ENCODE measurements around the gene RGS3.

The RGS3 gene

GRCh38 chr9:113590389-113590788 lies 126.9 kb downstream of the RGS3 start:
- Histone ChIP-seq H3K9ac (ENCODE audit: low read length) (no peak overlapping the region), H3K9me3 (ENCODE audit: insufficient read depth, low read length) (no peaks in the 10 kb centered on the region), H2AFZ (ENCODE audit: low read depth, low read length) (no peak overlapping the region), H3K4me1 (ENCODE audit: low read length) (peaks cover 45% of the 10 kb centered on the region), H3K4me2 (ENCODE audit: low read length) (no peak overlapping the region), H3K36me3 (replicated peaks; ENCODE audit: low read depth, low read length) (peaks cover 18% of the 10 kb centered on the region), H3K27ac (ENCODE audit: low read length) (no peak overlapping the region), H3K79me2 (ENCODE audit: low read length) (peaks cover 16% of the 10 kb centered on the region), H3K4me3 (ENCODE audit: low read length) (no peak overlapping the region), H3K27me3 (ENCODE audit: low read depth, low read length) (no peaks in the 10 kb centered on the region), H4K20me1 (ENCODE audit: insufficient read depth, low read length) (no peaks in the 10 kb centered on the region; the same call in 1 of the 2 replicates)
- TF ChIP-seq EZH2phosphoT487 (IDR thresholded peaks at IDR 0.05; ENCODE audit: low read depth): no peak
- no peak for TF ChIP-seq CTCF (IDR thresholded peaks at IDR 0.05; ENCODE audit: low read depth, low read length)

GRCh38 chr9:113590991-113591898 lies 127.7 kb downstream of the RGS3 start:
- Histone ChIP-seq H3K79me2 (ENCODE audit: low read length) (peaks cover 20% of the 10 kb centered on the region), H3K4me1 (ENCODE audit: low read length) (peaks cover 47% of the 10 kb centered on the region), H3K9me3 (ENCODE audit: insufficient read depth, low read length) (no peaks in the 10 kb centered on the region), H4K20me1 (ENCODE audit: insufficient read depth, low read length) (no peaks in the 10 kb centered on the region), H3K36me3 (replicated peaks; ENCODE audit: low read depth, low read length) (peaks cover 20% of the 10 kb centered on the region), H2AFZ (ENCODE audit: low read depth, low read length) (no peak overlapping the region; the same call in 1 of the 2 replicates), H3K9ac (ENCODE audit: low read length) (no peak overlapping the region), H3K27me3 (ENCODE audit: low read depth, low read length) (no peaks in the 10 kb centered on the region), H3K27ac (ENCODE audit: low read length) (no peak overlapping the region), H3K4me3 (ENCODE audit: low read length) (no peak overlapping the region), H3K4me2 (ENCODE audit: low read length) (no peak overlapping the region)
- TF ChIP-seq CTCF (IDR thresholded peaks at IDR 0.05; ENCODE audit: low read depth, low read length) (peak; percentile 97), EZH2phosphoT487 (IDR thresholded peaks at IDR 0.05; ENCODE audit: low read depth) (no peak)

- TF ChIP-seq EZH2phosphoT487 (IDR thresholded peaks at IDR 0.05; ENCODE audit: low read depth) (no peak), CTCF (IDR thresholded peaks at IDR 0.05; ENCODE audit: low read depth, low read length) (no peak)
- Histone ChIP-seq H3K9me3 (ENCODE audit: insufficient read depth, low read length) (no peaks in the 10 kb centered on the region), H3K4me1 (ENCODE audit: low read length) (peaks cover 47% of the 10 kb centered on the region), H3K36me3 (replicated peaks; ENCODE audit: low read depth, low read length) (peaks cover 28% of the 10 kb centered on the region), H2AFZ (ENCODE audit: low read depth, low read length) (no peak overlapping the region), H4K20me1 (ENCODE audit: insufficient read depth, low read length) (no peaks in the 10 kb centered on the region), H3K4me3 (ENCODE audit: low read length) (no peak overlapping the region), H3K27me3 (ENCODE audit: low read depth, low read length) (no peaks in the 10 kb centered on the region), H3K9ac (ENCODE audit: low read length) (no peak overlapping the region; the same call in 1 of the 2 replicates), H3K4me2 (ENCODE audit: low read length) (peak overlapping the region; percentile 100), H3K27ac (ENCODE audit: low read length) (peak overlapping the region; percentile 88), H3K79me2 (ENCODE audit: low read length) (peaks cover 20% of the 10 kb centered on the region)
Measured at GRCh38 chr9:113591899-113592625, 128.5 kb downstream of the RGS3 start.

All from OCI-LY3 (cell line).